IPS-15b (cell line): ENCODE results near the gene VAV2.
"Not testable (repeated sequence)": the region's sequence is repeated elsewhere in the genome, so short reads cannot be mapped to it uniquely, and the experiment has no call there.

Experiments used
- H3K27me3 ChIP-seq: one replicate; pipeline ENCODE4 v1.6.1; 2013; ENCODE audit warnings: low read length; ENCODE audit not compliant: control insufficient read depth, insufficient read depth
- H3K36me3 ChIP-seq: one replicate; pipeline ENCODE4 v1.6.1; 2013; ENCODE audit warnings: low read length; ENCODE audit not compliant: control insufficient read depth, insufficient read depth
- H3K4me1 ChIP-seq: one replicate; pipeline ENCODE4 v1.6.1; 2013; ENCODE audit warnings: mild to moderate bottlenecking, low read length; ENCODE audit not compliant: control insufficient read depth, insufficient read depth
- H3K4me3 ChIP-seq: one replicate; pipeline ENCODE4 v1.5.1; 2013; ENCODE audit warnings: low read depth, low read length
- H3K9ac ChIP-seq: one replicate; pipeline ENCODE4 v1.6.1; 2013; ENCODE audit warnings: low read depth, mild to moderate bottlenecking, low read length
- H3K9me3 ChIP-seq: one replicate; pipeline ENCODE4 v1.6.1; 2013; ENCODE audit warnings: mild to moderate bottlenecking, low read length; ENCODE audit not compliant: control insufficient read depth, insufficient read depth

Gene VAV2

GRCh38 chr9:133964463-133964862 lies 27.7 kb downstream of the VAV2 start:
- Histone ChIP-seq H3K27me3 (no peaks in the 10 kb centered on the region), H3K36me3 (no peaks in the 10 kb centered on the region), H3K4me1 (peaks cover under 1% of the 10 kb centered on the region), H3K9ac (no peak overlapping the region), H3K4me3 (no peak overlapping the region), H3K9me3 (no peaks in the 10 kb centered on the region)

GRCh38 chr9:133963166-133963565 lies 29.0 kb downstream of the VAV2 start:
- Histone ChIP-seq H3K27me3 (no peaks in the 10 kb centered on the region), H3K9ac (no peak overlapping the region), H3K4me3 (no peak overlapping the region), H3K4me1 (peaks cover 5% of the 10 kb centered on the region), H3K36me3 (no peaks in the 10 kb centered on the region), H3K9me3 (no peaks in the 10 kb centered on the region)

- no peak overlapping the region for H3K4me3 ChIP-seq
- H3K4me1 ChIP-seq = peaks cover 5% of the 10 kb centered on the region
- no peaks in the 10 kb centered on the region for H3K27me3 ChIP-seq
- H3K36me3 ChIP-seq = no peaks in the 10 kb centered on the region
- no peak overlapping the region for H3K9ac ChIP-seq
- H3K9me3 ChIP-seq = no peaks in the 10 kb centered on the region
Measured at GRCh38 chr9:133962341-133962740, 29.8 kb downstream of the VAV2 start.

- Histone ChIP-seq H3K4me1 (peaks cover 5% of the 10 kb centered on the region), H3K36me3 (no peaks in the 10 kb centered on the region), H3K9ac (no peak overlapping the region), H3K9me3 (no peaks in the 10 kb centered on the region), H3K27me3 (no peaks in the 10 kb centered on the region), H3K4me3 (no peak overlapping the region)
Measured at GRCh38 chr9:133961226-133962165, 30.6 kb downstream of the VAV2 start.

GRCh38 chr9:133960568-133961129 lies 31.5 kb downstream of the VAV2 start:
- H3K4me3 ChIP-seq = no peak overlapping the region
- H3K27me3 ChIP-seq = no peaks in the 10 kb centered on the region
- H3K9me3 ChIP-seq = no peaks in the 10 kb centered on the region
- no peak overlapping the region for H3K9ac ChIP-seq
- H3K36me3 ChIP-seq = no peaks in the 10 kb centered on the region
- H3K4me1 ChIP-seq = peaks cover 8% of the 10 kb centered on the region

GRCh38 chr9:133959966-133960567 lies 32.1 kb downstream of the VAV2 start:
- no peaks in the 10 kb centered on the region for H3K27me3 ChIP-seq
- H3K4me1 ChIP-seq = peaks cover 8% of the 10 kb centered on the region
- no peak overlapping the region for H3K9ac ChIP-seq
- no peak overlapping the region for H3K4me3 ChIP-seq
- no peaks in the 10 kb centered on the region for H3K9me3 ChIP-seq
- H3K36me3 ChIP-seq = no peaks in the 10 kb centered on the region

GRCh38 chr9:133959171-133959570 lies 33.0 kb downstream of the VAV2 start:
- Histone ChIP-seq H3K9ac (peak overlapping the region; percentile 37), H3K4me1 (peaks cover 8% of the 10 kb centered on the region), H3K4me3 (no peak overlapping the region), H3K27me3 (no peaks in the 10 kb centered on the region), H3K9me3 (no peaks in the 10 kb centered on the region), H3K36me3 (no peaks in the 10 kb centered on the region)

- Histone ChIP-seq H3K27me3 (no peaks in the 10 kb centered on the region), H3K36me3 (no peaks in the 10 kb centered on the region), H3K9ac (no peak overlapping the region), H3K4me1 (peaks cover 8% of the 10 kb centered on the region), H3K4me3 (no peak overlapping the region), H3K9me3 (no peaks in the 10 kb centered on the region)
Measured at GRCh38 chr9:133958756-133959155, 33.4 kb downstream of the VAV2 start.

GRCh38 chr9:133957772-133958171 lies 34.4 kb downstream of the VAV2 start:
- H3K4me3 ChIP-seq, H3K27me3 ChIP-seq, H3K9ac ChIP-seq, H3K4me1 ChIP-seq, H3K9me3 ChIP-seq, H3K36me3 ChIP-seq: not testable (repeated sequence)

- Histone ChIP-seq H3K9ac (no peak overlapping the region), H3K4me3 (no peak overlapping the region), H3K36me3 (no peaks in the 10 kb centered on the region), H3K4me1 (peaks cover 8% of the 10 kb centered on the region), H3K27me3 (no peaks in the 10 kb centered on the region), H3K9me3 (no peaks in the 10 kb centered on the region)
Measured at GRCh38 chr9:133957328-133957727, 34.8 kb downstream of the VAV2 start.

- H3K9ac ChIP-seq = no peak overlapping the region
- H3K27me3 ChIP-seq = no peaks in the 10 kb centered on the region
- no peaks in the 10 kb centered on the region for H3K9me3 ChIP-seq
- no peak overlapping the region for H3K4me3 ChIP-seq
- peaks cover 8% of the 10 kb centered on the region for H3K4me1 ChIP-seq
- no peaks in the 10 kb centered on the region for H3K36me3 ChIP-seq
Measured at GRCh38 chr9:133956520-133957076, 35.5 kb downstream of the VAV2 start.
